NCI-H446 treated with DMSO at 0.1 percent for 48 hours (cell line): ENCODE results near the gene GOLGA6L24.
"Not testable (repeated sequence)": the region's sequence is repeated elsewhere in the genome, so short reads cannot be mapped to it uniquely, and the experiment has no call there.

Source experiments
- DNase-seq: peaks from one replicate; lab custom pipeline; 2025; lab: John Stamatoyannopoulos, UW

The GOLGA6L24 gene, protein sequence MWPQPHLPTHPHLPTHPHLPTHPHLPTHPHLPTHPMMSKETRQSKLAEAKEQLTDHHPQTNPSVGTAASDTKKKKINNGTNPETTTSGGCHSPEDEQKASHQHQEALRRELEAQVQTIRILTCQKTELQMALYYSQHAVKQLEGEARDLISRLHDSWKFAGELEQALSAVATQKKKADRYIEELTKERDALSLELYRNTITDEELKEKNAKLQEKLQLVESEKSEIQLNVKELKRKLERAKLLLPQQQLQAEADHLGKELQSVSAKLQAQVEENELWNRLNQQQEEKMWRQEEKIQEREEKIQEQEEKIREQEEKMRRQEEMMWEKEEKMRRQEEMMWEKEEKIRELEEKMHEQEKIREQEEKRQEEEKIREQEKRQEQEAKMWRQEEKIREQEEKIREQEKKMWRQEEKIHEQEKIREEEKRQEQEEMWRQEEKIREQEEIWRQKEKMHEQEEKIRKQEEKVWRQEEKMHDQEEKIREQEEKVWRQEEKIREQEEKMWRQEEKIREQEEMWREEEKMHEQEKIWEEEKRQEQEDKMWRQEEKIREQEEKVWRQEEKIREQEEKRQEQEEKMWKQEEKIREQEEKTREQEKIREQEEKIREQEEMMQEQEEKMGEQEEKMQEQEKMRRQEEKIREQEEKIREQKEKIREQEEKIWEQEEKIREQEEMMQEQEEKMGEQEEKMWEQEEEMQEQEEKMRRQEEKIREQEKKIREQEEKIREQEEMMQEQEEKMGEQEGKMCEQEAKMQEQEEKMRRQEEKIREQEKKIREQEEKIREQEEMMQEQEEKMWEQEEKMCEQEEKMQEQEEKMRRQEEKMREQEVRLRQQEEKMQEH

DNA sequence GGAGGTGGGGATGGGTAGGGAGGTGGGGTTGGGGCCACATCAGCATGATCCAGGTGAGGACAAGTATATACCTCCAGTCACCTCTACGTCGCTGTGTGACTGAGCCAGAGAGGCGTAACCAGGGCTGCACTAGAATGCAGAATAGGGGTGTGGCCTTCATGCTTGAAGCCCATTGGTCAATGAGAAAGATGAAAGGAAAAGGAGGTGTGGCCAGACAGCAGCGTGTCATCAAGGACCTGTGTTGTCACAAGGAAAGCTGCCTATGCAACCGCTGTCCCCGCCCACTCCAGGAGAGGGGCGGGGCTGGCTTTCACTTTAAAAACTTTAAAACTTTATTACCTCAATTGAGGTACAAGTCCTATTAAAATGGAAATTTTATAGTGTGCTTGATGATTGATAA, at the start of gene GOLGA6L24:
GOLGA6L24 (minus strand) TSS at position 101 of the 400 bp plus-strand sequence; CDS start at position 40, 61 bp downstream.
- not testable (repeated sequence) for DNase-seq

- DNase-seq: not testable (repeated sequence)
These were observed 45.0 kb upstream of the GOLGA6L24 start for GRCh38 chr15:28402774-28403435.

- DNase-seq: not testable (repeated sequence)
These were observed 38.1 kb upstream of the GOLGA6L24 start for GRCh38 chr15:28396022-28396421.

DNA sequence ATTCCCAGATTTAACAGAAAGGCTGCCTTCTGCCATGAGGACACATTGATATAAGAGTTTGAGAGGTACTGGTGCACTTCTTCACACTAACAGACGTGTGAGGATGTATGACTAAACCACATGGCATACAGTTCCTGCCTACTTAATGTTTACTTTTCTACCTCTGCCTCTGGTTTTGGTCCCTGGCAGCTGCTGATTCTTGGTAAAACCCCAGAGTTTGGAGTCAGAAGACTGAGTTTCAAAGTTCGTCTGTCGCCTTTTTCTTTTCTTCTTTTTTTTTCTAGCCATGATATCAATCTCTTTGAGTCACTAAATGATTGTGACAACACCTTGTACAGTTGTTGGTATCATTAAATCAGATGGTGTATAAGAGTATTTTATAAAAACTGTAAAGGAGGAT, 22.2 kb upstream of the GOLGA6L24 start:
- not testable (repeated sequence) for DNase-seq

DNA sequence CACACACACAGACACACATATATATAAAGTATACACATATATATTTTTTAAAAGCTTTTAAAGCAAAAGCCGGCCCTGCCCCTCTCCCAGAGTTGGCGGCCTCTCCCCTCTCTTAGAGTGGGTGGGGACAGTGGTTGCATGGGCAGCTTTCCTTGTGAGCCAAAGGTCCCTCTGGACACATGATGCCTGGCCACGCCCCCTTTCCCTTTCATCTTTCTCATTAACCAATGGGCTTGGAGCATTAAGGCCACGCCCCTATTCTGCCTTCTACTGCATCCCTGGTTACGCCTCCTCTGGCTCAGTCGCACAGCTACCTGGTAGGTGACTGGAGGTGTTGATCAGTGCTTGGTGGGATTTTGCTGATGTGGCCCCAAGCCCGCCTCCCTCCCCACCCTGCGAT, 20.5 kb upstream of the GOLGA6L24 start, which contains the start of gene GOLGA8F:
GOLGA8F (plus strand) TSS at position 301 of the 400 bp plus-strand sequence; CDS start at position 399, 98 bp downstream.
- DNase-seq: not testable (repeated sequence)

GRCh38 chr15:28365502-28365901, 7.6 kb upstream of the GOLGA6L24 start:
- not testable (repeated sequence) for DNase-seq

DNA sequence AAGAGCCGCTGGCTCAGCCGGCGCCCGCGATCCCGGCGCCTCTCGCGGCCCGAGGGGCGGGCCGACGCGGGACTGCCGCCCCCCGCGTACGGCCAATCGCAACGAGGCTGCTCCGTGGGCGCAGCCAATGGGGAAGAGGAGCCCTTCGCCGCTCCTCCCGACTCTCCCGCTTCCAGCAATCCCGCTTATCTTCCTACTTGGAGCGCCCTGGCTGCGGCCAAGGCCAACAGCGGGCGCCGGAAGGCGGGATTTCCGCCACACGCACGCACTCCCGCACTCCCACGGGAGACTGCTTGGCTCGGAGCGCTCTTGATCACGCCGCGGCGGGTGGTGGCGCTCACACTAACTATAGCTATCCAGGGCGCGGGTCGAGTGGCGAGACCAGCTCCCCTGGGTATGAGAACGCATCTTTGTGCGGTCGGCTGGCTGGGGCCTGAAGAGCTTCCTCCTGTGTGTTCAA, 35.7 kb downstream of the GOLGA6L24 start, which contains the start of gene HERC2:
HERC2 (minus strand) TSS at position 51 of the 460 bp plus-strand sequence. CDS start 746 bp downstream, outside the sequence.
- not testable (repeated sequence) for DNase-seq

DNA sequence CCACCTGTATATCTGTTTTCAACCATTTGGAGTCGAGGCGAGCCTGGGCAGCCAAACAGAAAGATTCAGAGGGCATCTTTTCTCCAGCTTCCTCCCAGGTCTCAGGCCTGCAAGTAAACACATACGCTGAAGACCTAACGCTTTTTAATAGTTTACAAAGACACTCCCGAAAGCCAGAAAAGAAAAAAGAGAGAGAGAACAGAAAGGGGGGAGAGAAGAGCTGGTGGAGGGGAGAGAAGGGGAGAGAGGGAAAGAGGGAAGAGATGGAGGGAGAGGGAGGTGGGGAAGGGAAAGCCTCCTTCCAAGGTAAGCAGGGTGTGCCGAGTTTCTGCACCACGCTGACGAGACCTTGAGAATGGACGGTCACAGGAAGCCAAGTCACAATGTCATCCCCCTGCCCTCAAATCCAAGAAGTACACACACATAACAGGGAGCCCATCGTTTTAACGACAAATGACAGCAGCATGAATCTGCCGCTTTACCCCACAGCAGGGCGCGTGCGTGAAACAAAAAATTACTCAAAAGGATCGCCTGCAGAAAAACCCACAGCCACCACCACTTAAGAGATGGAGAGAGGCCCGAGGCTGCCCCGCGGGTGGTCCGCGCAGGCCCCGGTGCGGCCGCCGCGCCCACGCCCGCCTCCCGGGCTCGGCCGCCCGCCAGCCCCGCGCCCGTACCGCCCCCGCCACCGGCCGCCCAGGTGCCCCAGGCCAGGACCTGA, 36.4 kb downstream of the GOLGA6L24 start:
- not testable (repeated sequence) for DNase-seq

- not testable (repeated sequence) for DNase-seq
These were observed 38.2 kb downstream of the GOLGA6L24 start for GRCh38 chr15:28319725-28320124.

GRCh38 chr15:28318828-28319227, 39.1 kb downstream of the GOLGA6L24 start:
- DNase-seq: not testable (repeated sequence)

GRCh38 chr15:28318122-28318521, 39.8 kb downstream of the GOLGA6L24 start:
- DNase-seq: not testable (repeated sequence)

DNA sequence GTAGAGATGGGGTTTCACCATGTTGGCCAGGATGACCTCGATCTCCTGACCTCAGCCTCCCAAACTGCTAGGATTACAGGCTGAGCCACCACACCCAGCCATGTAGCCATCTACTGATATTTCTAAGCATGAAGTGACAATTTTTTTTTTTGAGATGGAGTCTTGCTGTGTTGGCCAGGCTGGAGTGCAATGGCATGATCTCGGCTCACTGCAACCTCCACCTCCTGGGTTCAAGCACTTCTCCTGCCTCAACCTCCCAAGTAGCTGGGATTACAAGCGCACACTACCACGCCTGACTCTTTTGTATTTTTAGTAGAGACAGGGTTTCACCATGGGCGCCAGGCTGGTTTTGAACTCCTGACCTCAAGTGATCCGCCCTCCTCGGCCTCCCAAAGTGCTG, 40.9 kb downstream of the GOLGA6L24 start:
- DNase-seq: not testable (repeated sequence)

DNA sequence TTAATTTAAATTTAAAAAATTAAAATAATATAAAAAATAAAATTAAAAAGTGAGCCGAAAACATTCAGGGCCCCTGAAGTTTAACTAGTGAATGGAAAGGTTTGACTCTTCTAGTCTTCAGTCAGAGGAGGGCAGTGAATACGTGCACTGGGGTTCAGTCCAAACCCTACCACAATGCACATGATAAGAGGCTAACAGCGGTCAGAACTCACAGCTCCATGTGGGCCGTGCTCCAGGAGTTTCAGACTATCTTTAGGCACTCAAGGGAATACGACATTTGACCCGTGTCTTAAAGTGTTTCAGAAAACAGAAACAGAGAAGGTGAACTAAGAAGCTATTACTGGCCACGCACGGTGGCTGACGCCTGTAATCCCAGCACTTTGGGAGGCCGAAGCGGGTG, 47.4 kb downstream of the GOLGA6L24 start:
- not testable (repeated sequence) for DNase-seq

GRCh38 chr15:28308718-28309117, 49.2 kb downstream of the GOLGA6L24 start:
- not testable (repeated sequence) for DNase-seq
